Activated naive CD8-positive, alpha-beta T cell treated with anti-CD3 and anti-CD28 coated beads, Interleukin-2, amount 10 ng/mL, durations not matched to agents 7 days and 5 days (primary cell): ENCODE data around the gene HHAT. TPM values are rescaled to one million over a fixed set of nuclear protein-coding genes. Genes with fewer than 3 reads are reported as not detected.

Source experiments
- ATAC-seq: fragments of 150-1000 bp; cut with Tn5 transposase; one replicate; pipeline ENCODE4 v1.10.0; 2021; ENCODE audit warnings: low read depth, moderate library complexity
- POLR2A ChIA-PET: fragments of 350-600 bp; sonication (Branson Sonifier 250); formaldehyde crosslinking; loops from one replicate; lab custom pipeline; 2021; ENCODE audit warnings: antibody characterized with exemption; lab: Charles Lee
- DNase-seq: peaks from one replicate; pipeline ENCODE4 v3.0.0; 2021
- H3K27ac Mint-ChIP-seq: one replicate; pipeline ENCODE4 v1.8.0; 2022; ENCODE audit warnings: mild to moderate bottlenecking, mixed read lengths
- H3K27me3 Mint-ChIP-seq: one replicate; pipeline ENCODE4 v1.8.0; 2022; ENCODE audit warnings: mild to moderate bottlenecking, moderate library complexity, mixed read lengths
- H3K36me3 Mint-ChIP-seq: one replicate; pipeline ENCODE4 v1.8.0; 2021; ENCODE audit warnings: mild to moderate bottlenecking, mixed read lengths
- H3K4me1 Mint-ChIP-seq: one replicate; pipeline ENCODE4 v1.8.0; 2021; ENCODE audit warnings: mixed read lengths
- H3K4me3 Mint-ChIP-seq: one replicate; pipeline ENCODE4 v1.8.0; 2022; ENCODE audit warnings: mild to moderate bottlenecking, moderate library complexity, mixed read lengths
- H3K9me3 Mint-ChIP-seq: one replicate; pipeline ENCODE4 v1.8.0; 2021; ENCODE audit warnings: mixed read lengths
- total RNA-seq, 2 experiments: library from RNA; stranded (reverse); gene quantifications; one replicate each; pipeline ENCODE4 v1.2.3, GENCODE V29; 2021

Gene HHAT
- total RNA-seq, 2 experiments from 2014 or later = 3.3 to 3.8 TPM

GRCh38 chr1:210556475-210556874, 227.8 kb downstream of the HHAT start:
- H3K36me3 Mint-ChIP-seq = no peaks in the 10 kb centered on the region
- DNase-seq = no peak
- ATAC-seq = no peak
- peaks cover 6% of the 10 kb centered on the region for H3K27me3 Mint-ChIP-seq
- H3K4me3 Mint-ChIP-seq = no peak overlapping the region
- no peaks in the 10 kb centered on the region for H3K4me1 Mint-ChIP-seq
- peaks cover 3% of the 10 kb centered on the region for H3K9me3 Mint-ChIP-seq
- H3K27ac Mint-ChIP-seq = no peak overlapping the region
- POLR2A ChIA-PET = no interaction called here

DNA sequence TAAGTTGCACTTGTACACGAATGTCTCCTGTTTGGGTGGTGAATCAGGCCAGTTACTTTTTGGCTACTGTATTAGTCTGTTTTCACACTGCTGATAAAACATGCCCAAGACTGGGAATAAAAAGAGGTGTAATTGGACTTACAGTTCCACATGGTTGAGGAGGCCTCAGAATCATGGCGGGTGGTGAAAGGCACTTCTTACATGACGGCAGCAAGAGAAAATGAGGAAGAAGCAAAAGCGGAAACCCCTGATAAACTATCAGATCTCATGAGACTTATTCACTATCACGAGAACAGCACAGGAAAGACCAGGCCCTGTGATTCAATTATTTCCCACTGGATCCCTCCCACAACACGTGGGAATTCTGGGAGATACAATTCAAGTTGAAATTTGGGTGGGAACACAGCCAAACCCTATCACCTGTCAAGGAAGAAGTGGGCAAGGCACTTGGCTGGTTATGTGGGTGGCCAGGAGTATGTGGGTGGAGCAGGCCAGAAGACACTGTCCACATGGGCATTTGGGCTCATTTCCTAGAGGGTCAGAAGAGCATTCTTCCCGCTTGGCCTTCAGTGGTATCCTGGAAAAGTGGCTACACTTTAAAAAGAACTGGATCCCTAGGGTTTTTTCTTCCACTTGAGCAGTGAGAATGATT, 228.8 kb downstream of the HHAT start:
- Mint-ChIP-seq H3K9me3 (peaks cover 1% of the 10 kb centered on the region), H3K36me3 (no peaks in the 10 kb centered on the region), H3K27ac (no peak overlapping the region), H3K4me1 (no peaks in the 10 kb centered on the region), H3K27me3 (peaks cover 2% of the 10 kb centered on the region), H3K4me3 (no peak overlapping the region)
- ATAC-seq (no peak), DNase-seq (no peak)
- POLR2A ChIA-PET = no interaction called here

DNA sequence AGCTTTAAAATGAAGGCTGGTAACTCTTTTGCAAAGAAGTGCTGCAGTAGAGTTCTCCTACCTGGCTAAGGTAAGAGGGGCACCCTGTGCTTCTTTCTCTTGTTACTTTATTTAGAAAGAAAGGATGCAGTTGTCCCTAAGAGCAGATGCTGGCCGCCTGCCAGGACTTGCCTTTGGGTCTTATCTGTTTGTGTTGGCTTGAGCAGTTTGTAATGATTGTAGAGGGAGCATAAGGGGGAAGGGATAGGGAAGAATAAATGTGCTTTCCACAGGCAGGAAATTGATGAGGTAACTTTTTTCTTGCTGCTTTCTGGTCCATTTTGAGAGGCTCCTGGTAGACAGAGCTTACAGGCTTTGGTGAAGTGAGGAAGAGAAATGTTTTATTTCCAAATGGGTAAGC, 229.6 kb downstream of the HHAT start:
- POLR2A ChIA-PET = no interaction called here

DNA sequence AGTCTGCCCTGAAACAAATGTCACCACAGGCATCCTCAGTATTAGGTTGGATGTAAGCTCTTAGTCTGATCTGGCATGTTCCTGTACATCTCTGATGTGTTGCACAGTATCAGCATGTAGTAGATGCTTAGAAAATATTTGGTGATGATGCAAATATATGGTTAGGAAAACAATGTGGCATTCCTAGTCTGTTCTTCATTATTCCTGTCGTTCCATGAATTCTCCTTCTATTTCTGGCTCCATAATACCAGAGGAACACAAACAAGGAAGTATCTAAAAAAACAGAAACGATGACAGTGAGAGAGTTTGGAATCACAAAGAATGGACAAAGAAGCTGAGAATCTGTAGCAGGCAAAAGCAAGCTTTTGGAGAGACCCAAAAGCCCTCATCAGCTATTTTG, 236.6 kb downstream of the HHAT start:
- H3K4me3 Mint-ChIP-seq = no peak overlapping the region
- H3K36me3 Mint-ChIP-seq = no peaks in the 10 kb centered on the region
- peaks cover 3% of the 10 kb centered on the region for H3K4me1 Mint-ChIP-seq
- ATAC-seq (no peak), DNase-seq (no peak)
- POLR2A ChIA-PET = no interaction called here
- no peaks in the 10 kb centered on the region for H3K9me3 Mint-ChIP-seq
- H3K27ac Mint-ChIP-seq = no peak overlapping the region
- peaks cover 2% of the 10 kb centered on the region for H3K27me3 Mint-ChIP-seq

More for the DNA sequence above, 229.6 kb downstream of the HHAT start:
- Mint-ChIP-seq H3K36me3 (no peaks in the 10 kb centered on the region), H3K4me3 (no peak overlapping the region), H3K27ac (no peak overlapping the region), H3K9me3 (peaks cover 1% of the 10 kb centered on the region), H3K27me3 (peaks cover 2% of the 10 kb centered on the region), H3K4me1 (no peaks in the 10 kb centered on the region)
- DNase-seq (no peak), ATAC-seq (no peak)

- Mint-ChIP-seq H3K4me1 (peaks cover 3% of the 10 kb centered on the region), H3K36me3 (no peaks in the 10 kb centered on the region), H3K4me3 (no peak overlapping the region), H3K27me3 (peaks cover 2% of the 10 kb centered on the region), H3K9me3 (no peaks in the 10 kb centered on the region), H3K27ac (no peak overlapping the region)
- ATAC-seq (no peak), DNase-seq (no peak)
- POLR2A ChIA-PET = no interaction called here
Observed at GRCh38 chr1:210568631-210569030, 239.9 kb downstream of the HHAT start.

DNA sequence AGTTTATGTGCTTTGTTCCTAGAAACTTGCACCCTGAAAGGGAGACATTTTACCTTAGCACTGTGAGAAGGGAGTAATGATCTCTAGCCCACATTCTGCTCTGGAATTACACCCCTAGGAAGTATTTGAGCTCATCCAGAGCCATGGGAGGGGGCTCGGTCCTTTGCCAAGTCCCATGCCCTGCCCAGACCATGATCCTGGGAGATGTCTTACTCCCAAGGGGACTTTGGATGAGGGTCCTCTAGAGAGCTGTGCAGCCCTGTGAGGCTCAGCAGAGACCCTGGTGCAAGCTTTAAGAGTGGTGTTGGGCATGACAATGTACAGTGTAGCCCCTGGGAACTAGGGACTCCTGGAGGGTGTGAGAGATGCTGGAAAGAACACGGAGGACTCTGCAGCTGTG, 241.4 kb downstream of the HHAT start:
- Mint-ChIP-seq H3K27ac (no peak overlapping the region), H3K27me3 (peaks cover 2% of the 10 kb centered on the region), H3K9me3 (no peaks in the 10 kb centered on the region), H3K4me3 (no peak overlapping the region), H3K4me1 (peaks cover 3% of the 10 kb centered on the region), H3K36me3 (no peaks in the 10 kb centered on the region)
- POLR2A ChIA-PET = interaction anchor here (0.6 kb wide), 1 partner anchor 617 kb away, joined by 4 read pairs; no protein-coding TSS in a partner anchor
- ATAC-seq (no peak), DNase-seq (no peak)

DNA sequence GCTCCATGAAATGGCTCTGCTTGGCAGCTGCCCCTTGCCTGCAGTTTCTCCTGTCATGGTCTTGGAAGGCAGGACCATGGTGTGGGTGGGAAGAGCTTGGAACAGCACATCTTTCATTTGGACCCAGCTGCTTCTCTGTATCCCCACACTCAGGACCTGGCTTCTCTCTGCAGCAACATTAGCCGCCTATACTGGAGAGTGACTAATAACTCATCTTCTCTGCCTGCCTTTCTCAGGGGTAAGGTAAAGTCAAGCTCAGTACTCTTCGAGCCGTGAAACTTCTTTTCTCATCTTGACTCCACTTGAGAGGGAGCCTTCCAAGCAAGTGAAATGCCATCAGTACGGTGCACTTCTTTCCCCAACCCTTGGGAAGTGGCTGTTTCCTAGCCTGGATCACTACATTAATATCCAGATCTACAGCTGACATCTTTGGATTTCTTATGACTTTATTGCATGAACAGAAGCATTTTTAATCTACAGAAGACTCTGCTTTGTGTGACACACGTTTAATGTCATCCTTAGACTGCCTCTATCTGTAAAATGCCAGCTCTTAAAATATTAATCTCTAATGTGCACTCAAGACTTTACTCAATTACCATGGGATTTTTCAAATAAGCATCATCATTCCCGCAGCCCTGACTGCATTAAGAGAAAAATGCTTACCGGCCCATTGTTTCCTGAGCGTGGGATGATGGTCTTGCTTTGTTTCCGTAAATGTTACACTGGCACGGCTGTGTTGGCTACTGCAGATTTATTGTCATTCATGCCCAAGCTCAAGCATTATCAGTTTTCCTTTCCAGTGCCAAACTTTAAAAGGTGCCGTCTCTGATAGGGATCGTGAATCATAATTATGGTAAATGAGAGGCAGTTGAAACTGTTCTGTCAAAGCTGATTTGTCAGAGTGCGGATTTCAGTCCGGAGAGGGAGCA, 242.9 kb downstream of the HHAT start:
- Mint-ChIP-seq H3K27me3 (no peaks in the 10 kb centered on the region), H3K4me3 (no peak overlapping the region), H3K9me3 (no peaks in the 10 kb centered on the region), H3K4me1 (peaks cover 3% of the 10 kb centered on the region), H3K27ac (no peak overlapping the region), H3K36me3 (no peaks in the 10 kb centered on the region)
- POLR2A ChIA-PET = no interaction called here
- ATAC-seq (no peak), DNase-seq (no peak)

DNA sequence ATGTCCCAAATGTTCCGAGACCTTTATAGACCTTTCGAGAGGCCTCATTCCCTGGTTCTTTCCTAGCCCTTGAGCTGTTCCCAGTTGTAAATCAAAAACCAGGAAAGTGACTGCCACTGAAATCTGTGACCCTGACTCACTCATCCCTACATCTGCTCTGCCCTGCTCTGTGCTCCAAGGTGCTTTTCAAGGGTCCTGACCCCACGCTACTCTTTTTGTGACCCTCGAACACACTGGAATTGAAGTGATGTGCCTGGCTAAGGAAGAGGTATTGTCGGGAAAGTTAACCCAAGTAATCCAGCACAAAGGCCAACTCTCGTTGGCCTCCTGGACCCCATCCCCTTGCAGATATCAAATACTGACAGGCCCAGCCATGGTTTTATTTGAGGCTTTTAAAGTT, 244.4 kb downstream of the HHAT start:
- POLR2A ChIA-PET = no interaction called here
- peaks cover 2% of the 10 kb centered on the region for H3K4me1 Mint-ChIP-seq
- no peak for ATAC-seq

GRCh38 chr1:210582205-210582970, 253.7 kb downstream of the HHAT start:
- H3K9me3 Mint-ChIP-seq = no peaks in the 10 kb centered on the region
- peaks cover 20% of the 10 kb centered on the region for H3K4me1 Mint-ChIP-seq
- no peaks in the 10 kb centered on the region for H3K36me3 Mint-ChIP-seq
- POLR2A ChIA-PET = no interaction called here
- peaks cover 6% of the 10 kb centered on the region for H3K27me3 Mint-ChIP-seq
- peak overlapping the region; percentile 35 for H3K27ac Mint-ChIP-seq
- DNase-seq (peak; percentile 34), ATAC-seq (peak; percentile 74)
- H3K4me3 Mint-ChIP-seq = peak overlapping the region; percentile 2

More for the DNA sequence above, 244.4 kb downstream of the HHAT start:
- Mint-ChIP-seq H3K36me3 (no peaks in the 10 kb centered on the region), H3K4me3 (no peak overlapping the region), H3K27me3 (no peaks in the 10 kb centered on the region), H3K9me3 (peaks cover 4% of the 10 kb centered on the region), H3K27ac (peak overlapping the region; percentile 5)
- DNase-seq = no peak

GRCh38 chr1:210584439-210585113, 255.9 kb downstream of the HHAT start:
- peak; percentile 77 for DNase-seq
- peak overlapping the region; percentile 10 for H3K27ac Mint-ChIP-seq
- H3K36me3 Mint-ChIP-seq = no peaks in the 10 kb centered on the region
- H3K9me3 Mint-ChIP-seq = no peaks in the 10 kb centered on the region
- H3K4me3 Mint-ChIP-seq = no peak overlapping the region
- POLR2A ChIA-PET = interaction anchor here (0.7 kb wide), 1 partner anchor 209 kb away, joined by 3 read pairs; no protein-coding TSS in a partner anchor
- peak; percentile 80 for ATAC-seq
- peaks cover under 1% of the 10 kb centered on the region for H3K27me3 Mint-ChIP-seq
- peaks cover 20% of the 10 kb centered on the region for H3K4me1 Mint-ChIP-seq

- POLR2A ChIA-PET = no interaction called here
- Mint-ChIP-seq H3K4me3 (no peak overlapping the region), H3K36me3 (no peaks in the 10 kb centered on the region), H3K4me1 (peaks cover 15% of the 10 kb centered on the region), H3K9me3 (no peaks in the 10 kb centered on the region), H3K27me3 (no peaks in the 10 kb centered on the region), H3K27ac (no peak overlapping the region)
- DNase-seq (no peak), ATAC-seq (no peak)
Observed at GRCh38 chr1:210586771-210587170, 258.1 kb downstream of the HHAT start.

DNA sequence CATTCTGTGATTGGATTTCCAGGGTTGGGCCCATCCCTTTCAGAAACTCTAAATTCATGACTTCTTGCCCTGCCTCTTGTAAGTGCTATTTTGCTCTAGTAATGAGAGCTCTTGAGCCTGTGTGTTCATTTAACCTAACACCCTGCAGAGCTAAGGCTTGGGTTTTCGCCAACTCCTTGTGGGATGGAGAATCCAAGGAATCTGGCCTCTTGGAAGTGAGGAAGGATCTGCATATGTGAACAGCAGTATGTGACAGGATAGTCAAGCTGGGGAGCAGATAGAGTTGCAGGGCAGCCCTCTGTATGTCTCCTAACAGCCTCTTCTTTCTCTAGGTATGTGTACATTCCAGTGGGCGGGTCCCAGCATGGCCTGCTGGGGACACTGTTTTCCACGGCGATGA, 258.9 kb downstream of the HHAT start:
- POLR2A ChIA-PET = no interaction called here

DNA sequence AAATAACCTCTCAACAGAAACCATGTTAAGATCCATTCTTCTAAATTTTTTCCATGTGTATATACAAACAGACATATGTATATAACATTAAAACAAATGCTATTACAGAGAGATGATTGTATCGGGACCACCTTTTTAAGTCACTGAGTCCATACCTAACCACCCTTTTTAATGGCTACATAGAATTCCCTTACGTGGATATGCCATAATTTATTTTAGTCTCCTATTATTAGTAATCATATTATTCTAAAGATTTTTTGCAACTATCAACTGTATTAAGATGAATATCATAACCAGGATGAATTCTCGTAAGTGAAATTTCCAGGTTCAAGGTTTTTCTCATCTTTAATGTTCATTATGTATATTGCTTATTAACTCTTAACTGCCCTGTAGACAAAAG, 259.7 kb downstream of the HHAT start:
- DNase-seq (no peak), ATAC-seq (no peak)
- H3K9me3 Mint-ChIP-seq = no peaks in the 10 kb centered on the region
- H3K4me1 Mint-ChIP-seq = peaks cover 2% of the 10 kb centered on the region
- POLR2A ChIA-PET = no interaction called here
- no peak overlapping the region for H3K4me3 Mint-ChIP-seq
- H3K36me3 Mint-ChIP-seq = no peaks in the 10 kb centered on the region
- H3K27me3 Mint-ChIP-seq = no peaks in the 10 kb centered on the region
- H3K27ac Mint-ChIP-seq = no peak overlapping the region

More for the DNA sequence above, 258.9 kb downstream of the HHAT start:
- Mint-ChIP-seq H3K27ac (no peak overlapping the region), H3K36me3 (no peaks in the 10 kb centered on the region), H3K27me3 (no peaks in the 10 kb centered on the region), H3K4me3 (no peak overlapping the region), H3K9me3 (no peaks in the 10 kb centered on the region), H3K4me1 (peaks cover 8% of the 10 kb centered on the region)
- no peak for ATAC-seq
- DNase-seq = no peak
